Heart left ventricle (tissue), 13 donors: ENCODE results near the gene EFR3B.

Source experiments
- POLR2A ChIP-seq, 2 donors: fragments of 450-650 bp; IDR thresholded peaks; one replicate each; pipeline ENCODE4 v1.6.1; 2017; ENCODE audit warnings: antibody characterized with exemption in 2 of 2, mild to moderate bottlenecking in 2 of 2, moderate library complexity in 2 of 2
- TF ChIP-seq, protein P1 (sequence below), 12 donors: fragments of 200-600 bp; sonication (generic) in 4 of 12; IDR thresholded peaks; one replicate each; pipeline versions ENCODE4 v1.5.0 to v1.8.0; 2018 to 2022; ENCODE audit warnings: antibody characterized with exemption in 12 of 12, mild to moderate bottlenecking in 5 of 12
- donor health status: ischemic (EF 13 %, LVEDD 7.1; RV severe dilation, severe dysfunction).
- donor health status: DM: no; HTN: yes; CAD: no.
- donor health status: DM: no; HTN: no; CAD: no.
- donor health status: ischemic (EF 25% LVEDD 6.9; RV normal size, moderate dysfunction).
- donor health status: ischemic (EF 25% LVEDD 5.7; RV mildly dilated, moderate dysfunction).
- donor health status: ischemic (EF 35%, LVEDD 5.7; RV mildly dilated, moderate dysfunction).
- donor health status: nonischemic (EF 11% LVEDD 7.7; RV severe dilation, severe dysfunction).
- donor health status: DM: yes; HTN: yes; CAD: no.
- donor health status: PGD.
- donor health status: ischemic (EF 29% LVEDD 5.4; RV normal size, mild dysfunction).
- donor health status: nonischemic (EF 23%, LVEDD 6.1; RV moderate dilation, normal function).

- TF ChIP-seq, protein P1, sequence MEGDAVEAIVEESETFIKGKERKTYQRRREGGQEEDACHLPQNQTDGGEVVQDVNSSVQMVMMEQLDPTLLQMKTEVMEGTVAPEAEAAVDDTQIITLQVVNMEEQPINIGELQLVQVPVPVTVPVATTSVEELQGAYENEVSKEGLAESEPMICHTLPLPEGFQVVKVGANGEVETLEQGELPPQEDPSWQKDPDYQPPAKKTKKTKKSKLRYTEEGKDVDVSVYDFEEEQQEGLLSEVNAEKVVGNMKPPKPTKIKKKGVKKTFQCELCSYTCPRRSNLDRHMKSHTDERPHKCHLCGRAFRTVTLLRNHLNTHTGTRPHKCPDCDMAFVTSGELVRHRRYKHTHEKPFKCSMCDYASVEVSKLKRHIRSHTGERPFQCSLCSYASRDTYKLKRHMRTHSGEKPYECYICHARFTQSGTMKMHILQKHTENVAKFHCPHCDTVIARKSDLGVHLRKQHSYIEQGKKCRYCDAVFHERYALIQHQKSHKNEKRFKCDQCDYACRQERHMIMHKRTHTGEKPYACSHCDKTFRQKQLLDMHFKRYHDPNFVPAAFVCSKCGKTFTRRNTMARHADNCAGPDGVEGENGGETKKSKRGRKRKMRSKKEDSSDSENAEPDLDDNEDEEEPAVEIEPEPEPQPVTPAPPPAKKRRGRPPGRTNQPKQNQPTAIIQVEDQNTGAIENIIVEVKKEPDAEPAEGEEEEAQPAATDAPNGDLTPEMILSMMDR (IDR thresholded peaks at IDR 0.05) = no peak
- TF ChIP-seq POLR2A (IDR thresholded peaks at IDR 0.05) = no peak
These were observed 31.1 kb downstream of the EFR3B start for GRCh38 chr2:25073025-25073424.
